GM10266 (cell line): ENCODE data around the gene CRY1.

Experiments used
- DNase-seq: peaks from one replicate; pipeline ENCODE4 v3.0.0; 2012; ENCODE audit errors: extremely low spot score
- TF ChIP-seq, protein P1 (sequence below): IDR thresholded peaks from 2 replicates; pipeline ENCODE4 v1.5.1; 2012; ENCODE audit warnings: mild to moderate bottlenecking, low read depth; ENCODE audit not compliant: control insufficient read depth, insufficient read depth; ENCODE audit errors: missing control alignments

The CRY1 gene

GRCh38 chr12:106986625-106987389 is 106.5 kb downstream of the CRY1 start, which contains the start of gene MTERF2:
Gene MTERF2, minus strand, starts transcription at chr12:106987146. Its CDS starts 8,432 bp downstream, at chr12:106978714.
- peak; percentile 89 for DNase-seq
- TF ChIP-seq, protein P1, sequence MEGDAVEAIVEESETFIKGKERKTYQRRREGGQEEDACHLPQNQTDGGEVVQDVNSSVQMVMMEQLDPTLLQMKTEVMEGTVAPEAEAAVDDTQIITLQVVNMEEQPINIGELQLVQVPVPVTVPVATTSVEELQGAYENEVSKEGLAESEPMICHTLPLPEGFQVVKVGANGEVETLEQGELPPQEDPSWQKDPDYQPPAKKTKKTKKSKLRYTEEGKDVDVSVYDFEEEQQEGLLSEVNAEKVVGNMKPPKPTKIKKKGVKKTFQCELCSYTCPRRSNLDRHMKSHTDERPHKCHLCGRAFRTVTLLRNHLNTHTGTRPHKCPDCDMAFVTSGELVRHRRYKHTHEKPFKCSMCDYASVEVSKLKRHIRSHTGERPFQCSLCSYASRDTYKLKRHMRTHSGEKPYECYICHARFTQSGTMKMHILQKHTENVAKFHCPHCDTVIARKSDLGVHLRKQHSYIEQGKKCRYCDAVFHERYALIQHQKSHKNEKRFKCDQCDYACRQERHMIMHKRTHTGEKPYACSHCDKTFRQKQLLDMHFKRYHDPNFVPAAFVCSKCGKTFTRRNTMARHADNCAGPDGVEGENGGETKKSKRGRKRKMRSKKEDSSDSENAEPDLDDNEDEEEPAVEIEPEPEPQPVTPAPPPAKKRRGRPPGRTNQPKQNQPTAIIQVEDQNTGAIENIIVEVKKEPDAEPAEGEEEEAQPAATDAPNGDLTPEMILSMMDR, result no peak

- TF ChIP-seq, protein P1, result no peak
- DNase-seq, result no peak
Measured at GRCh38 chr12:106986135-106986534, 107.2 kb downstream of the CRY1 start.

- DNase-seq, result no peak
- TF ChIP-seq, protein P1, result no peak
Measured at GRCh38 chr12:106985479-106985878, 107.9 kb downstream of the CRY1 start.

- DNase-seq, result no peak
- TF ChIP-seq, protein P1, result no peak
Measured at GRCh38 chr12:106984588-106985137, 108.7 kb downstream of the CRY1 start.

DNA sequence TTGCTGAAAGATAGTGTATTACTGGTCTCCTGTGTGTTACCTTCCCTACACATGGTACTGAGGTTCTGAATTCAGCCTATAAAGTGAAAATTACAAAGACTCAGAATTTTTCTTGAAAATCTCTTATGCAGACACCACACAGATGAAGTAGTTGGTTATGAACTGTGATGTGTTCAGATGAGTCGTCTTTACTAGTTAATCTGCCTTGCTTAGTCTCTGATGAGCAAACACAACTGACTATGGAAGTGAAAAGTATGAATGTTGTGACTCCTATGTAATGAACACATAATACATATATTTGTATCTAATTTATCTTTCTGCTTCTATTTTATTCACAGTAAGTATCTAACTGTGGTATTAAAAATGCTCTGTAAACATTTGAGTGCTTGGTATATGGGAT is 111.1 kb downstream of the CRY1 start:
- DNase-seq, result no peak
- TF ChIP-seq, protein P1, result no peak

GRCh38 chr12:106981788-106982187 is 111.6 kb downstream of the CRY1 start:
- DNase-seq, result no peak

More at GRCh38 chr12:106981788-106982187, 111.6 kb downstream of the CRY1 start:
- TF ChIP-seq, protein P1, result no peak
